CD4-positive, CD25-positive, alpha-beta regulatory T cell (primary cell): Measurements from ENCODE around the gene MKX. TPM values are rescaled to one million over a fixed set of nuclear protein-coding genes. Genes with fewer than 3 reads are reported as not detected.

Experiments
- ATAC-seq, 2 donors: fragments of 150-1000 bp; cut with Tn5 transposase; one replicate each; pipeline ENCODE4 v1.10.0; 2021; ENCODE audit warnings: low read depth in 2 of 2, moderate number of reproducible peaks in 2 of 2, moderate library complexity in 1 of 2
- DNase-seq, 3 donors: peaks; one replicate each; pipeline versions ENCODE4 v3.0.0 to v3.0.0-alpha.2; 2012 to 2022; ENCODE audit warnings: mixed read lengths in 1 of 3
- H3K27ac ChIP-seq: one replicate; pipeline ENCODE4 v1.7.0; 2013; ENCODE audit warnings: mild to moderate bottlenecking, low read length; ENCODE audit not compliant: insufficient read depth, poor library complexity, severe bottlenecking
- H3K27me3 ChIP-seq: one replicate; pipeline ENCODE4 v1.7.0; 2013; ENCODE audit warnings: low read length; ENCODE audit not compliant: control insufficient read depth, insufficient read depth
- H3K36me3 ChIP-seq: one replicate; pipeline ENCODE4 v1.7.0; 2013; ENCODE audit warnings: mild to moderate bottlenecking, low read length, moderate library complexity; ENCODE audit not compliant: control insufficient read depth, insufficient read depth
- H3K4me1 ChIP-seq: 2 replicates; pipeline ENCODE4 v1.7.0; 2013; ENCODE audit warnings: mild to moderate bottlenecking, low read length; ENCODE audit not compliant: insufficient read depth, control insufficient read depth, poor library complexity, severe bottlenecking
- H3K4me3 ChIP-seq: one replicate; pipeline ENCODE4 v1.7.0; 2013; ENCODE audit warnings: low read depth, mild to moderate bottlenecking, low read length, moderate library complexity
- H3K9me3 ChIP-seq, 2 experiments: 1 replicate in 1 of 2; 2 replicates in 1 of 2; pipeline ENCODE4 v1.7.0; 2013; ENCODE audit warnings: low read length in 2 of 2, mild to moderate bottlenecking in 1 of 2, moderate library complexity in 1 of 2; ENCODE audit not compliant: control insufficient read depth in 2 of 2
- H3K27ac Mint-ChIP-seq, 3 donors: one replicate each; pipeline ENCODE4 v1.8.0; 2020 to 2022; ENCODE audit warnings: mild to moderate bottlenecking in 3 of 3, mixed read lengths in 3 of 3, moderate library complexity in 2 of 3
- H3K27me3 Mint-ChIP-seq: one replicate; pipeline ENCODE4 v1.8.0; 2022; ENCODE audit warnings: mild to moderate bottlenecking, mixed read lengths
- H3K36me3 Mint-ChIP-seq: one replicate; pipeline ENCODE4 v1.8.0; 2020; ENCODE audit warnings: mixed read lengths
- H3K4me1 Mint-ChIP-seq, 4 donors: one replicate each; pipeline ENCODE4 v1.8.0; 2020 to 2022; ENCODE audit warnings: mixed read lengths in 4 of 4, mild to moderate bottlenecking in 1 of 4
- H3K4me3 Mint-ChIP-seq, 4 donors: one replicate each; pipeline ENCODE4 v1.8.0; 2020 to 2022; ENCODE audit warnings: mild to moderate bottlenecking in 4 of 4, mixed read lengths in 4 of 4, moderate library complexity in 3 of 4
- H3K9me3 Mint-ChIP-seq, 7 donors: one replicate each; pipeline ENCODE4 v1.8.0; 2020 to 2022; ENCODE audit warnings: mixed read lengths in 7 of 7, mild to moderate bottlenecking in 3 of 7, moderate library complexity in 2 of 7
- polyA plus RNA-seq, 4 donors: library from polyadenylated mRNA; unstranded; fragments of 300-500 nt; fragmentation: Illumina TruSeq; gene quantifications; one replicate each; pipeline ENCODE4 v1.2.3, GENCODE V29; 2021
- total RNA-seq: library from RNA; stranded (reverse); gene quantifications from one replicate; pipeline ENCODE4 v1.2.3, GENCODE V29; 2022

Gene MKX
- total and polyA plus RNA-seq, 5 donors from 2014 or later, result not detected

DNA sequence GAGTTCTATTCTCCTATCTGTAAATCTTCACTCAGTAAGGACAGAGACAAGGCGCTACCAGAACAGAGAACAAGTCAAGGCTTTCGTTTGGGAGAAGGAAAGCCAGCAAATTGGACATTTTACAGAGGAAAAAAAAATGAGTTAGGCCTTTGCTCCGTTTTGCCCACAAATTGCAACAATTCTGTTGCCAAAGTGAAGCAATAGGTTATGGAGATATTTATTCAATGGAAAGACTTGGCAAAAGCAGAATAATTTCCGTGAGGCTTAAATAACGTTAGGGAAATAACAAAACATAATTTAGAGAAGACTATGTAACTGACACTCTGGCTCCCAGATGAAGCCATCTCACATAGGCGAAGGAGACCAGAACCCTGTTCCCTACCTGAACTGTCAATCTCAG is 67.5 kb downstream of the MKX start:
- ATAC-seq, result no peak
- Mint-ChIP-seq H3K27me3 (peaks cover 14% of the 10 kb centered on the region), H3K9me3 (peaks cover 0 to 1% (median 0%) of the 10 kb centered on the region in 7 donors), H3K36me3 (no peaks in the 10 kb centered on the region), H3K4me3 (no peak overlapping the region), H3K27ac (no peak overlapping the region), H3K4me1 (no peaks in the 10 kb centered on the region)
- Histone ChIP-seq H3K27ac (no peak overlapping the region), H3K9me3 (no peaks in the 10 kb centered on the region), H3K4me3 (no peak overlapping the region), H3K36me3 (no peaks in the 10 kb centered on the region), H3K4me1 (no peaks in the 10 kb centered on the region), H3K27me3 (no peaks in the 10 kb centered on the region)
- no peak for DNase-seq

- no peak for ATAC-seq
- no peak overlapping the region for H3K27ac Mint-ChIP-seq
Measured at GRCh38 chr10:27673065-27673464, 72.6 kb downstream of the MKX start.

GRCh38 chr10:27671821-27672220 is 73.8 kb downstream of the MKX start:
- H3K9me3 Mint-ChIP-seq, result peaks cover 0 to 5% (median 0%) of the 10 kb centered on the region in 7 donors
- no peaks in the 10 kb centered on the region for H3K36me3 Mint-ChIP-seq
- ATAC-seq, result no peak
- H3K9me3 ChIP-seq, result no peaks in the 10 kb centered on the region
- DNase-seq, result no peak
- H3K27ac ChIP-seq, result no peak overlapping the region
- no peak overlapping the region for H3K27ac Mint-ChIP-seq
- H3K4me3 ChIP-seq, result no peak overlapping the region
- H3K4me1 ChIP-seq, result no peaks in the 10 kb centered on the region
- H3K36me3 ChIP-seq, result no peaks in the 10 kb centered on the region
- H3K27me3 ChIP-seq, result no peaks in the 10 kb centered on the region
- H3K4me3 Mint-ChIP-seq, result no peak overlapping the region
- H3K27me3 Mint-ChIP-seq, result peaks cover 2% of the 10 kb centered on the region
- H3K4me1 Mint-ChIP-seq, result no peaks in the 10 kb centered on the region

More at GRCh38 chr10:27673065-27673464, 72.6 kb downstream of the MKX start:
- Mint-ChIP-seq H3K4me3 (no peak overlapping the region), H3K4me1 (no peaks in the 10 kb centered on the region), H3K9me3 (peaks cover 0 to 5% (median 0%) of the 10 kb centered on the region in 7 donors), H3K27me3 (peaks cover 8% of the 10 kb centered on the region), H3K36me3 (no peaks in the 10 kb centered on the region)
- no peak overlapping the region for H3K27ac ChIP-seq
- no peaks in the 10 kb centered on the region for H3K4me1 ChIP-seq
- no peaks in the 10 kb centered on the region for H3K36me3 ChIP-seq
- no peaks in the 10 kb centered on the region for H3K9me3 ChIP-seq
- H3K4me3 ChIP-seq, result no peak overlapping the region
- no peaks in the 10 kb centered on the region for H3K27me3 ChIP-seq
- no peak for DNase-seq

- peaks cover 37% of the 10 kb centered on the region for H3K27me3 Mint-ChIP-seq
- H3K9me3 Mint-ChIP-seq, result peaks cover 0 to 7% (median 1%) of the 10 kb centered on the region in 7 donors
- H3K36me3 Mint-ChIP-seq, result no peaks in the 10 kb centered on the region
- no peaks in the 10 kb centered on the region for H3K36me3 ChIP-seq
- ATAC-seq (no peak), DNase-seq (no peak)
- H3K4me3 ChIP-seq, result no peak overlapping the region
- H3K27me3 ChIP-seq, result peaks cover 7% of the 10 kb centered on the region
- H3K27ac Mint-ChIP-seq, result no peak overlapping the region
- H3K4me3 Mint-ChIP-seq, result no peak overlapping the region
- H3K4me1 Mint-ChIP-seq, result no peaks in the 10 kb centered on the region
- H3K9me3 ChIP-seq, result no peaks in the 10 kb centered on the region
- no peak overlapping the region for H3K27ac ChIP-seq
- H3K4me1 ChIP-seq, result no peaks in the 10 kb centered on the region
Measured at GRCh38 chr10:27664461-27664860, 81.2 kb downstream of the MKX start.

- no peaks in the 10 kb centered on the region for H3K36me3 Mint-ChIP-seq
- Histone ChIP-seq H3K4me3 (no peak overlapping the region), H3K27me3 (peaks cover 7% of the 10 kb centered on the region), H3K27ac (no peak overlapping the region), H3K36me3 (no peaks in the 10 kb centered on the region), H3K4me1 (no peaks in the 10 kb centered on the region), H3K9me3 (no peaks in the 10 kb centered on the region)
- DNase-seq, result no peak
- H3K27ac Mint-ChIP-seq, result no peak overlapping the region
- H3K27me3 Mint-ChIP-seq, result peaks cover 37% of the 10 kb centered on the region
- peaks cover 0 to 4% (median 1%) of the 10 kb centered on the region in 7 donors for H3K9me3 Mint-ChIP-seq
- no peaks in the 10 kb centered on the region for H3K4me1 Mint-ChIP-seq
- no peak overlapping the region for H3K4me3 Mint-ChIP-seq
- ATAC-seq, result no peak
Measured at GRCh38 chr10:27663621-27664020, 82.0 kb downstream of the MKX start.

DNA sequence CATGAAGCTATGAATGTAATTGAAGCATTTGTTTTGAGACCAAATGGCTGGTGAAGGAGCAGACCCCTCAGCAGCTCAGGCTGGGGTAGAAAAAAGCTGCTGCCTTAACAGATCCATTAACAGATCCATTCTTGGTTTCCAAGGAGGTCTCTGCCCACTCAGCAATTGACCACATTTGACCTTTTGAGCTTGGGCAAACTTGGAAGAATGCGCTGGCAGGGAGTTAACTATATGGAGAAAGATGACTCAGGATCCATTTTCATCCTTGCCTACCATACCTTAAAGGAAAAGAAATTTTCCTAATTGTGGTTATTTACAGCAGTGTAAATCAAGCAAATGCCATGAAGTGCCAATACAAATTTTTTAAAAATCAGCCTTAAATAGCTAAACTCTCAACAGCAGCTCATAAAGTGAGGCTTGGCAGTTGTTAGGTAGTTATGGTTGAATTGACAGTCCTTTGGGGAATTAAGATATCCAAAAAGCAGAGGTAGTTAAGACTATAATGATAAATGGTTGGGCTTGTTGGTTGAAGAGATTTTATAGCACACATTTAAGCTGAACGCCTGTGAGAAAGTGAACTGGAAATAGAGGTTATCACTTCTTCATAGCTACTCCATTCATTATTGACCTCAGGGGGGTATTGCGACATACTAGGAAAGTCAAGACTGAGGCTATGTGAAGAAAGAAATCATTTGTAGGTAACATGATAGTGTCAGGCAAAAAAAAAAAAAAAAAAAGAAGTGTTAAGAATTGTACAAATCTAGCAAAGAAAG is 83.9 kb downstream of the MKX start:
- DNase-seq (no peak), ATAC-seq (no peak)
- H3K4me3 ChIP-seq, result no peak overlapping the region
- Mint-ChIP-seq H3K4me1 (no peaks in the 10 kb centered on the region), H3K27me3 (peaks cover 35% of the 10 kb centered on the region), H3K4me3 (no peak overlapping the region), H3K36me3 (no peaks in the 10 kb centered on the region), H3K9me3 (peaks cover 0 to 3% (median under 1%) of the 10 kb centered on the region in 7 donors), H3K27ac (no peak overlapping the region)
- H3K4me1 ChIP-seq, result no peaks in the 10 kb centered on the region
- H3K36me3 ChIP-seq, result no peaks in the 10 kb centered on the region
- no peaks in the 10 kb centered on the region for H3K9me3 ChIP-seq
- peaks cover 7% of the 10 kb centered on the region for H3K27me3 ChIP-seq
- no peak overlapping the region for H3K27ac ChIP-seq

- Mint-ChIP-seq H3K4me1 (peaks cover 0 to 3% (median 0%) of the 10 kb centered on the region in 4 donors), H3K36me3 (no peaks in the 10 kb centered on the region), H3K9me3 (peaks cover 0 to 3% (median 0%) of the 10 kb centered on the region in 7 donors), H3K27ac (no peak overlapping the region), H3K27me3 (peaks cover 28% of the 10 kb centered on the region), H3K4me3 (no peak overlapping the region)
- no peak overlapping the region for H3K4me3 ChIP-seq
- DNase-seq (no peak), ATAC-seq (no peak)
- peaks cover 7% of the 10 kb centered on the region for H3K27me3 ChIP-seq
- no peak overlapping the region for H3K27ac ChIP-seq
- H3K9me3 ChIP-seq, result no peaks in the 10 kb centered on the region
- no peaks in the 10 kb centered on the region for H3K36me3 ChIP-seq
- no peaks in the 10 kb centered on the region for H3K4me1 ChIP-seq
Measured at GRCh38 chr10:27660711-27661110, 84.9 kb downstream of the MKX start.

DNA sequence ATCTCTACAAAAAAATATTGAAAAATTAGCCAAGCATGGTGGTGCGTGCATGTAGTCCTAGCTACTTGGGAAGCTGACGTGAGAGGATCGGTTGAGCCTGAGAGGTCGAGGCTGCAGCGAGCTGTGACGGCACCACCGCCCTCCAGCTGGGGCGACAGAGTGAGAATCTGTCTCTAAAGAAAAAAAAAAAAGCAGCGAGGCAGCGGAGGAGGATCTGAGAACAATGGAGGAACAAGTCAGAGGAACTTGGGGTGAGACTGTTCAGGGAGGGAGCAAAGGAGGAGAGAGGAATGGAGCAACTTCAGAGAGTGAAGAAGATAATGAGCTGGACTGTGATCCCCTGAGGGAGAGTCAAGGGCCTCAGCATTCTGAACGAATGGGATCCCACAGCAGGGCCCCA is 85.4 kb downstream of the MKX start:
- H3K4me1 ChIP-seq, result no peaks in the 10 kb centered on the region
- H3K4me1 Mint-ChIP-seq, result peaks cover 0 to 3% (median 0%) of the 10 kb centered on the region in 4 donors
- no peak for DNase-seq

More for the DNA sequence above, 85.4 kb downstream of the MKX start:
- Mint-ChIP-seq H3K27me3 (peaks cover 25% of the 10 kb centered on the region), H3K4me3 (no peak overlapping the region), H3K27ac (no peak overlapping the region), H3K9me3 (peaks cover 0 to 3% (median 0%) of the 10 kb centered on the region in 7 donors), H3K36me3 (no peaks in the 10 kb centered on the region)
- H3K27ac ChIP-seq, result no peak overlapping the region
- H3K27me3 ChIP-seq, result peaks cover 7% of the 10 kb centered on the region
- ATAC-seq, result no peak
- H3K4me3 ChIP-seq, result no peak overlapping the region
- H3K9me3 ChIP-seq, result no peaks in the 10 kb centered on the region
- no peaks in the 10 kb centered on the region for H3K36me3 ChIP-seq
